ENCODE results near the gene TPRX2.
"Not testable (repeated sequence)": the region's sequence is repeated elsewhere in the genome, so short reads cannot be mapped to it uniquely, and the experiment has no call there.

DNA sequence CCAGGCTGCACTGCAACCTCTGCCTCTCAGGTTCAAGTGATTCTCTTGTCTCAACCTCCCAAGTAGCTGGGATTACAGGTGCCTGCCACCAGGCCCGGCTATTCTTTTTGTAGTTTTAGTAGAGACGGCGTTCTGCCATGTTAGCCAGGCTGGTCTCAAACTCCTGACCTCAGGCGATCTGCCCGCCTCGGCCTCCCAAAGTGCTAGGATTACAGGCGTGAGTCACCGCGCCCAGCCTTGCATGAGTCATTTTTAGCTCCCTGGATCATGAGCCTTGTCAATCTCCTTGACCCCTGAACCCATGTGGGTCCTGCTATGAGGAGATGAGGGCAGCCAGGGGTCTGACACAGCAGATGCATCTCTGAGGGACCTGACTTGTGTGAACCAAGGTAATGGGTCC is 804 bp upstream of the TPRX2 start:
- not testable (repeated sequence) for TF ChIP-seq GABPA (IDR thresholded peaks at IDR 0.05; ENCODE audit: low read depth)
- TF ChIP-seq, protein P1, sequence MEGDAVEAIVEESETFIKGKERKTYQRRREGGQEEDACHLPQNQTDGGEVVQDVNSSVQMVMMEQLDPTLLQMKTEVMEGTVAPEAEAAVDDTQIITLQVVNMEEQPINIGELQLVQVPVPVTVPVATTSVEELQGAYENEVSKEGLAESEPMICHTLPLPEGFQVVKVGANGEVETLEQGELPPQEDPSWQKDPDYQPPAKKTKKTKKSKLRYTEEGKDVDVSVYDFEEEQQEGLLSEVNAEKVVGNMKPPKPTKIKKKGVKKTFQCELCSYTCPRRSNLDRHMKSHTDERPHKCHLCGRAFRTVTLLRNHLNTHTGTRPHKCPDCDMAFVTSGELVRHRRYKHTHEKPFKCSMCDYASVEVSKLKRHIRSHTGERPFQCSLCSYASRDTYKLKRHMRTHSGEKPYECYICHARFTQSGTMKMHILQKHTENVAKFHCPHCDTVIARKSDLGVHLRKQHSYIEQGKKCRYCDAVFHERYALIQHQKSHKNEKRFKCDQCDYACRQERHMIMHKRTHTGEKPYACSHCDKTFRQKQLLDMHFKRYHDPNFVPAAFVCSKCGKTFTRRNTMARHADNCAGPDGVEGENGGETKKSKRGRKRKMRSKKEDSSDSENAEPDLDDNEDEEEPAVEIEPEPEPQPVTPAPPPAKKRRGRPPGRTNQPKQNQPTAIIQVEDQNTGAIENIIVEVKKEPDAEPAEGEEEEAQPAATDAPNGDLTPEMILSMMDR (IDR thresholded peaks at IDR 0.05; ENCODE audit: insufficient read depth, low read length): not testable (repeated sequence)

Data from HL-60 (cell line).